GM21825 (cell line): Measurements from ENCODE around the gene SUCO.
A peak's percentile ranks its signal among the peaks of the same experiment; 100 is the strongest.
"Not testable (repeated sequence)": the region's sequence is repeated elsewhere in the genome, so short reads cannot be mapped to it uniquely, and the experiment has no call there.

Experiments
- ATAC-seq: cut with Tn5 transposase; IDR thresholded peaks from one replicate; pipeline ENCODE4 v1.9.1; 2021; ENCODE audit warnings: mild to moderate bottlenecking, moderate library complexity; ENCODE audit not compliant: unreplicated experiment

Gene SUCO

GRCh38 chr1:172605641-172606040 is 72.7 kb downstream of the SUCO start:
- no peak for ATAC-seq

DNA sequence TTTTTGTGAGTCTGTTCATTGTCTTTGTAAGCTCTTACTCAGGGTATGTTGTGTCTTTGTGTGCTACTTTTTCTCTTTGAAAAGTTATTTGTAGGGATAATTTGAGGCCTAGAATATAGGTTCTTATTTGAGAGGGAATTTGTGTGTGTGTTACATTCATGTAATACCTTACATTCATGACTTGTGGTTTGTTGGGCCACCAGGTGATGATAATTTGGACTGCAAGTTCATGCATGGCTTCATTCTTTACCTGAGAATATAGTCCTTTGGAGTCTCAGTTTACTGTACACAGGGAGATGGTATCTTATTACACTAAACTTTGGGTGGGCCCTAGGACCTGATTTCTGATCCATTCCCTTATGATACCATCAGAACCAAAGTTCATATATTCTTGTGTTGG is 74.2 kb downstream of the SUCO start:
- ATAC-seq: no peak

GRCh38 chr1:172608098-172608601 is 75.2 kb downstream of the SUCO start:
- no peak for ATAC-seq

DNA sequence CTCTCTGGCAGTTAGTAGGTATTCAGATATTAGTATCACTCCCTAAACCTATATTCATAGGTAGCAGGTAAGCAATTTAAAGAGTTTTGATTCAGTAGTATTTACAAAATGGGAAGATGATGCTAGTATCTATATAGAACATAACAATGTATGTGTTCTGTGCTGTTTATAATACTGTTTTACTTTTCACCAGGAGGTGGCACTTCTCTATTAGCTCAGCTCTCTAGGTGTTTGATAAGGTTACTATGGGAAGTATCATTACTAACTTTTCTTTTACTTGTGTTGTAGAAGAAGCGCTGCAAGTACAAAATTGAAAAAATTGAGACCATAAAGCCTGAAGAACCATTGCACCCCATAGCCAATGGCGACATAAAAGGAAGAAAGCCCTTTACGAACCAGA is 76.6 kb downstream of the SUCO start:
- ATAC-seq: no peak

- no peak for ATAC-seq
These were observed 79.5 kb downstream of the SUCO start for GRCh38 chr1:172612478-172612877.

GRCh38 chr1:172613294-172613693 is 80.3 kb downstream of the SUCO start:
- no peak for ATAC-seq

- ATAC-seq: no peak
These were observed 83.2 kb downstream of the SUCO start for GRCh38 chr1:172616195-172616594.

DNA sequence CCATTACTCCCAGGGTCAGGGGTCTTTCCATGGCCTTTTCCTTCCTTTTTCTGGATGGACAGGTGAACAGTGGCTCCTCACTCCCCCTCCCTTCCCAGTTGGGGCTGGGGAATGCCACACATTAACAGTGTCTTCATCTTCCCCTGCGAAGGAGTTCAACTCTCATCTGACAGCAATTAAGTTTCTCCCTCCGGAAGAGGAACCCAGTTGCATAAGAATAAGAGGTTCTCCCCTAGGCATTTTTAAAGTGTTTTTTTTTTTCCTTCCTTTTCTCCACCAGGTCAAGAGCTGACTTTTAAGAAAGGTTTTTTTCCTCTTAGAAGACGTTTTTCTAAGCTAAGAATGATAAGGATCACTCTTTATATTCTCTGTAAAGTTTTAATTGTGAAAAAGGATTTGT is 83.7 kb downstream of the SUCO start:
- ATAC-seq: no peak

- ATAC-seq: not testable (repeated sequence)
These were observed 87.7 kb downstream of the SUCO start for GRCh38 chr1:172620603-172621002.

- ATAC-seq: no peak
These were observed 89.6 kb downstream of the SUCO start for GRCh38 chr1:172622541-172622940.

DNA sequence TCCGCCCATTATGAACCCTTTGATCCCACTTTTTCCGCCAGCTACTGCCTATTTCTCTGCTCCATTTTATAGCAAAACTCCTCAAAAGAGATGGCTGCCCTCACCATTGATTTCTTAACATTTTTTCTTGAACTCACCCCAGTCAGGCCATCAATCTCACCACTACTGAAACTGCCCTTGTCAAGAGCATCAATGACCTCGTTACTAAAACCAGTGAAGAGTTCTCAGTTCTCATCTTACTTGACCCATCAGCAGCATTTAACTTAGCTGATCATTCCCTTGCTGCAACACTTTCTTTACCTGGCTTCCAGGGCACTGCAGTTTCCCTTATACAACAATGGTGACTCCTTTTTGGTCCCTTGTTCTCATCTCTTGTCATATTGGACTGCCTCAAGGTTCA is 90.8 kb downstream of the SUCO start:
- ATAC-seq: no peak

DNA sequence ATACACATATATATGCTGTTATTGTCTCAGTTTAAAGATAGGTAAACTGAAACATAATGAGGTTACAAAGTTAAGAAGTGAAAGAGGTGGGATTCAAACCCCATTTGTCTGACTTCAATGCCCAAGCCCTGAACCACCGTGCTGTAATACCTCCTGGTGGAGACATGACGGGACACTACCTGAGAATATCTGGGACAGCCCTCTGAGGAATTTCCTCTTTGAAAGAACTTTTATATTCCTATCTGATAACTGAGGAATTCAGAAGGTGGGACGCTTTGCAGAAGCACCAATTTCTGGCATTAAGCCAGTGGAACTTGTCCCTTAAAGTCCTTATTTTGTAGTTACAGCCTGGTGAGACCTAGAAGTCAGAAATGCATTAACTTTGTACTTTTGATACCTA is 93.9 kb downstream of the SUCO start:
- ATAC-seq: no peak

- no peak for ATAC-seq
These were observed 94.8 kb downstream of the SUCO start for GRCh38 chr1:172627702-172628101.

DNA sequence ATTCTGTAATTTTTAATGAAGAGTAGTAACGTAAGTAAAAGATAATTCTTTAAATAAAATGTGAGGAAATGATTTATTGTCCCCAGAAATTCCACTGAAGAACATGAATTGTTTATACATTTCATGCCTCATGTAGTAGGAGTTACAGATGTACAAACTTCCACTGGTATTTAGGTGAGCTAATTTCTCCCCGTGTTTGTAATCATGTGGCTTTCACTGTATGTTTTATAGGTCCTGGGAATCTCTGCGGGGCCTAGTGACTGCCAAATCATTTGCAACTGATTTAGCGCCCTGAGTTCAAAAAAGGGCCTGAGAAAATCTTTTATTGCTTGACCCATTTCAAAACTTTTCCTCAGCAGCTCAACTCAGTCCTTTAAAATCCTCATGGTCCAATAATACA is 95.5 kb downstream of the SUCO start:
- no peak for ATAC-seq

- ATAC-seq: no peak
These were observed 96.2 kb downstream of the SUCO start for GRCh38 chr1:172629170-172629569.

DNA sequence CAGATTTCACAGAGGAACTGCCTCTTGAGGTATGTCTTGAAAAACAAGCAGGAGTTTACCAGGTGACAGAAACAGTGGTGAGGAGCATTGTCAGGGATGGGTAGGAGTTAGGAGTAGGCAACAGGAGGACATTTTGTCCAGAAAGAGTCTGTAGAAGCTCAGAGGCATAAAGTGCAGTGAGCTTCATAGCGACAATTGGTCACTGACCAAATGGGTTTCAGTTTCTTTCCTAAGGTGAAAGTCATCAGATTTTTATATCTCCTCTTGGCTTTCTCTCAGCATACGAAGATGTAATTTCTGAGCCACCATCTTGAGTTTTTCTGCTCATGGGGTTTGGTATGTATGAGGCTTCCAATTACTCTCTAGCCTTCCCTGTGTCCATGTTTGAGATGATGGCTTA is 96.7 kb downstream of the SUCO start:
- ATAC-seq: no peak

DNA sequence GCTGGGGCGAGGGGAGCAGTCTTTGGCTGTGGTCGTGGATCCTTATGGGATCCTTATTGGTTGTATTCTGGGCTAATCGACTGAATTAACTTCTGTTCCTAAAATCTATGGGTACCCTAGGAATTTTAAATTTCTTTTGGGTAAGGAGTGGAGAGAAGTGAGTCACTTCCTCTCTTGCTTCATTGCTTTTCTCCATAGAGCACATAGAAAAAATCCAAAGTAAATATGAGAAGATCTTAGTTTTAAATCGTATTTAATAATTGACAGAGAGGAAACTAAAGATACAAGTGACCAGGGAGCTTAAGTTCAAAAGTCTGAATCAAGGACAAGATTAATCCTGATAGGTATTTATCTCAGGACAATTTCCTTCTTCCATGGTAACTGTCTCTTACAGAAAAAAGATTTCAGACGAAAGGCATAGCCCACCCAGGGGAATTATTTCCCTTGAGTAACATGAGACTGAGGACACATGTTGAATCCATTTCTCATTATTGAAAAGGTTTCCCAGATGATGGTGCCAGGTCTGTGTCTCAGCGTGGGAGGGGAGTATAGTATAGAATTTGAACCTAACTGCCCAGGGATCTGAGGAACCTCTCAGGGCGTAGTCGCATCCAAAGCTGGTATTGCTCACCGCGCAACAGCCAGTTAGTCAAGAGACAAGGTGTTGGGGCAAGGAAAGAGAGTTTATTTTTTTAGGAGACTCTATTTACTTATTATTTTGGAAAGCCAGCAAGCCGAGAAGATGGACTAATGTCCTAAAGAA is 97.3 kb downstream of the SUCO start:
- no peak for ATAC-seq

DNA sequence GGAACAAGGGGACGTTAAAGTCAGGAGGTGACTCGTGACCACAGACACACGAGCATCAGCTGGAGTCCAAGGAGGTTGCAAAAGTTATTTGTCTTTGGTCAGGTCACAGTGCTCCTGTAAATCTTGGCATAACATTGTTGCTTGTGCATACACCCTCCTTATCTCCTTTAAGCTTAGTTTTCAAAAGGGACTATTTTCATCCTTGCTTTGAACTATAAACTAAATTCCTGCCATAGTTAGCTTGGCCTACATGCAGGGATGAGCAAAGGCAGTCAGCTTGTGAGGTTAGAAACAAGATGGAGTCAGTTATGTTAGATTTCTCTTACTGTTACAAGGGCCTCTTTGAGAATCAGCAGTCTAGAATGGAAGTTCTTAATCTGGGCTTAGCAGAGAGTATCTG is 97.9 kb downstream of the SUCO start:
- no peak for ATAC-seq

DNA sequence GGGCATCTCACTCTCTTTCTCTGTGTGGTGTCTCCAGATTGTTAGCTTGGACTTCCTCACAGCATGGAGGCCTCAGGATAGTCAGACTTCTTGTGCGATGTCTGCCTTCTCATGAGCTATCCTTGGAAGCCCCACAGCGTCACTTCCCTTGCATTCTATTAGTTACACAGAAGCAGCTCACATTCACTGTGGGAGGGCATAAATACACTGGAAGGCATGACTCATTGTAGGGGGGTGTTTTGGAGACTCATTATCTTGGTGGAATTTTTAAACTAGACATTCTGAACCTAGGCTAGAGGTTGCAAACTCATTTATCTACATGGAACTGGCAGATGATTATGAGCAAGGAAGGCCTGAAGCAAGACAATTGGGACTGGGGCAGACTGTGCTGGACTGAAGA is 104.6 kb downstream of the SUCO start:
- ATAC-seq: no peak

GRCh38 chr1:172638249-172638648 is 105.3 kb downstream of the SUCO start:
- ATAC-seq: no peak

GRCh38 chr1:172638885-172639831 is 106.2 kb downstream of the SUCO start:
- ATAC-seq: peak; percentile 50

GRCh38 chr1:172640111-172640510 is 107.2 kb downstream of the SUCO start:
- ATAC-seq: no peak
